NCI-H2196 (cell line): Measurements from ENCODE around the gene JADE3.
A peak's percentile ranks its signal among the peaks of the same experiment; 100 is the strongest.
"Not testable (repeated sequence)": the region's sequence is repeated elsewhere in the genome, so short reads cannot be mapped to it uniquely, and the experiment has no call there.

Source experiments
- DNase-seq: peaks from one replicate; lab custom pipeline; 2025; ENCODE audit not compliant: unreplicated experiment; lab: John Stamatoyannopoulos, UW

The JADE3 gene

DNA sequence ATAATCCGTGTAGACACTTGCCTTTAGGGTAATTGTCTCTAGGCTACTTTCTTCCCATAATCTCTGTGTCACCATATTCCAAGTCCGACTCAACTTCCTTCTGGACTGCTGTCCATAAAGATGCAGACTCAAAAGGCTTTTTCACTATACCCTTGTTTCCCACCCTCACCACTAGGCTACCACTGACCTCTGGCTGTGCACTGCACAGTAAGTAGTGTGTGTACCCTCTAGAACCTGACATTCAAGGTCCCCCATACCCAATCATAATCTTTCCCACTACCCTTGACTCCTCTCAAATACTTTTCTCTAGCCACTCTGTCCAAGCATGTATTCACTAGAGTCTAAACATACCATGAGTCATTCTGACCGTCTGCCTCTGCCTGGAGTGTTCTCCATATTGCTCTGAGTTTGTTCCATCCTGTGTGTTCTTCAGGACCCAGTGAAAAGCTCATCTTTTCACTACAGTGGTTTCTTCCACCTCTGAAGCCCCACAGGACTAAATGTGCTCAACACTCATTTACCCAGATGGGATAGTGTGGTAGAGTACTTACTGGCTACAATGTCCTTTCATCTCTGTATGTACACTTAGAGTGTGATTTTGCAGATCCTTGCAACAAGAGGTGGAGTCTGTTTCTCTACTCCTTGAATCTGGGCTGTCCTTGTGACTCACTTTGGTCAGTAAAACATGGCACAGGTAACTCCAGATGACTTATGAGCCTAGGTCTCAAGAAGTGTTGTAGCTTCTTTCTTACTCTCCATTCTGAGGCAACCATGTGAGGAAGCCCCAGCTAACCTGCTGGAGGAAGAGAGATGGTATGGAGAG lies 17.4 kb downstream of the JADE3 start:
- no peak for DNase-seq

GRCh38 chrX:46935295-46935694 lies 23.1 kb downstream of the JADE3 start:
- no peak for DNase-seq

DNA sequence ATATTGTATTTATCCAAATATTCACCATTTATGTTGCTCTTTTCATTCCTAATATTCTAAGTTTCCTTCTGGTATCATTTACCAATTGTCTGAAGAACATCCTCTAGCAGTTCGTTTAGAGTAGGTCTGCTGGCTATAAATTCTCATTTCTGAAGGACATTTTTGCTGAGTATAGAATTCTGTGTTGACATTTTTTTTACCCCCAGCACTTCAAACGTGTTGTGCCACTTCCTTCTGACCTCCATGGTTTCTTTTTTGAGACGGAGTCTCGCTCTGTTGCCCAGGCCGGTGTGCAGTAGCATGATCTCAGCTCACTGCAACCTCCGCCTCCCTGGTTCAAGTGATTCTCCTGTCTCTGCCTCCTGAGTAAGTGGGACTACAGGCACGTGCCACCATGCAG lies 26.4 kb downstream of the JADE3 start:
- no peak for DNase-seq

- DNase-seq: no peak
These were observed 29.1 kb downstream of the JADE3 start for GRCh38 chrX:46941341-46941740.

GRCh38 chrX:46953137-46953527 lies 40.9 kb downstream of the JADE3 start:
- DNase-seq: no peak

DNA sequence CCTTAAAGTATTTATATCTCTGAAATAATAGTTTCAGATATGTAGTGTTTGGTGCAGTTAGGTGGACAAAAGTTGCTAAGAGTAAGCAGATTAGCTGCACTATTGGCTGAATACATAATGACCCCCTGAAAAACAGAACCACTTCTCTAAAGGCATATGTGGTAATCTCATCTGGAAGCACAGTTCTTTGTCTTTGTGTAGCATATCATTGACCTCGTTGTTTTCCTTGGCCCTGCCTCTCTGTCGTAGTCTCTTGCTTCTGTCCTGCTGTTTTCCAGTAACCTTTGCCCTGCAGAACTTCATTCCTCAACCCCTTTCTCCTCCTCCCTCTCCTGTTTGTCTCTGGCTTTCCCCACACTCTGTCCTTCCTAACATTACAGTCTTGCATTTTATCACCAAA lies 41.4 kb downstream of the JADE3 start:
- no peak for DNase-seq

GRCh38 chrX:46954716-46955115 lies 42.5 kb downstream of the JADE3 start:
- no peak for DNase-seq

- not testable (repeated sequence) for DNase-seq
These were observed 44.4 kb downstream of the JADE3 start for GRCh38 chrX:46956589-46956988.

DNA sequence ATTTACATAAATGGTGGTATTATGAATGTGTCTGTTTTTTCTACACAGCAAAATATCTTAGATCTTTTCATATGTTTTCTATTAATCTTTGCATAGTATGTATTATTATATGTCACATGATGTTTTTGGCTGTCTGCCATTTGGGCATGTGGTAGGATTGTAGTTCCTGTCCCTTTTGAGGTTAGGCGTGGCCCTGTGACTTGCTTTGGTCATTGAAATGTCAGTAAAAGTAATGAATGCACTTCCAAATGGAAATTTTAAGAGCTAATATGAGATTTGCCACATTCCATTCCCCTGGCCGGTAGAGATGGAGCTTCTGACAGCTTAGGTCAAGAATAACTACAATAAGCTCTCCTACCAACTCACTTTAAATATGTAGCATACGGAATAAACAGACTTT lies 45.1 kb downstream of the JADE3 start:
- no peak for DNase-seq

- no peak for DNase-seq
These were observed 46.9 kb downstream of the JADE3 start for GRCh38 chrX:46959101-46959500.

DNA sequence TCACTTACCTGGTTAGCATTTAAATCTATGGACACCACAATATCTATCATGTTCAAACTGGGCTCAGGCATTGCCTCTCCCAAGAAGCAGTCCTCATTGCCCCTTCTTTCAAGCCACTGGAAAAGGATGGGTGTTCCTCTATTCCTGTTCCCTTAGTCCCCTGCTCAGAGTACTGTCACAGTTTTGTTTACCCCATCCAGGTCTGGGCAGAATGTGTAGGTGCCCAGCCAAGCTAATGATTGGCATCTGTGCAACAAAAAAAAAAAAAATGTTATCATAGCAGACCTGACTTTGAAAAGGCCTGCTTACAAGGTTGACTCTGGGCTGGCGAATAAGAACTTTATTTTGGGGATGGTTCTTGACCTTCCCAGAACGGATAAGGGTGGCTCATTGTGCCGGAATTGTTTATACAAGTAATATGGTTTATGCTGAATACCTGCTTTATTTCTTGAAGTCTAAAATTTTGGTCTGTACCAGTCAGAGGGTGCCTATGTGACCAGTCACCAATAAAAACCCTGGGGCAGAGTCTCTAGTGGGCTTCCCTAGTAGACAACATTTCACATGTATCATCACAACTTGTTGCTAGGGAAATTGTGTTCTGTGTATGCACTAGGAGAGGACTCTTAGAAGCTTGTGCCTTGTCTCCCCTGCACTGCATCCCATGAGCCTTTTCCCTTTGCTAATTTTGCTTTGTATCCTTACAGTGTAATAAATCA lies 47.9 kb downstream of the JADE3 start:
- no peak for DNase-seq

DNA sequence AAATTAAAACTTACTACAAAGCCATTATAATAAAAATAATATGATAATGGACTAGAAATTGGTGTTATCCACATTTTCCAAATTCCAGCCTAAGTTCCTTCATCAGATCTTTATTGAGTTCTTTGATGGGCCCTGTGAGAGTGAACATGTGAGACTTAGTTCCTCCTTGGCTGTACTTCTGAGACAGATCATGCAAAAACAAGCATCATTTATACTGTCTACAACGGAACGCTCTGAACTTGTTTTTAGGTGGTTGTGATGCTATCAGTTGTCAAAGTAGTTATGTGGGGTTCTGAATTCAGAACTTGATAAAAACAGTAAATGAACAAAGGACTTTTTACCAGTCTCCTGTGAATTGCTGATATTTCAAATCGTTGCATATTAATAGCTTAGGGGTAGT lies 48.9 kb downstream of the JADE3 start:
- no peak for DNase-seq

- DNase-seq: peak; percentile 19
These were observed 49.5 kb downstream of the JADE3 start for GRCh38 chrX:46961574-46962283.

GRCh38 chrX:46965125-46965758 lies 53.0 kb downstream of the JADE3 start:
- DNase-seq: no peak

DNA sequence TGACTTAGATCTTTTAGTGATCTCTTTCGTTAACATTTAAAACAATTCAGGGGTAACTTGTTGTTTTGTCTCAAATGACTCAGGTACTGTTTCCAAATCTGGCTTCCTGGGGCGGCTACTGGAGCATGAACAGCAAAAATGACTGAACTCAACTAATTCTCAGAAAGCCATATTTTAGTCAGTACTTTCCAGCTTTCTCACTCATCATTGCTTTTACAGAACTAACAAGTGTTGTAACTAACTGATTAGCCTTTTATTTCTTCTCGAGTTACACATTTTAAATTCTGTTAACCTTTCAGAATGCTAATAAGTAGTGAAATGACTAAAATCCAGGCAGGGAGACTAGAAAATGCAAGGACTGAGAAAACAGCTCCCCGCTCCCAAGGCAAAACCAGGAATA lies 55.3 kb downstream of the JADE3 start:
- DNase-seq: no peak

- not testable (repeated sequence) for DNase-seq
These were observed 64.8 kb downstream of the JADE3 start for GRCh38 chrX:46977046-46977445.

GRCh38 chrX:46978341-46979291 lies 66.4 kb downstream of the JADE3 start:
- DNase-seq: peak; percentile 55

- no peak for DNase-seq
These were observed 72.5 kb downstream of the JADE3 start for GRCh38 chrX:46984705-46985104.

DNA sequence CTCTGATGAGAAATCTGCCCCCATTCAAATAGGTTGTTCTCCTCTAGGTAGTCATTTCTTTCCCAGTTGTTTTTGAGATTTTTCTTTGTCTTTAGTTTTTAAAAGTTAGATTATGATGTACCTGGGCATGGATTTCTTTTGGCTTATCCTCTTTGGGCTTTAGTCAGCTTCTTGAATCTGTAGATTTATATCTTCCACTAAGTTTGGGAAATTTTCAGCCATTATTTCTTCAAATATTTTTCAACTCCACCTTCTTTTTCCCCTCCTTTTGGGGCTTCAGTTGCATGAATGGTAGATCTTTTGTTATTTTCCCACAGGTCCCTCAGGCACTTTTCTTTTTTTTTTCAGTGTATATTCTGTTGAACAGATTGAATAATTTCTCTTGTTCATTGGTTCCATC lies 77.3 kb downstream of the JADE3 start:
- no peak for DNase-seq

GRCh38 chrX:46991664-46992063 lies 79.4 kb downstream of the JADE3 start:
- DNase-seq: no peak
